ENCODE data around the gene GAST. TPM values are rescaled to one million over a fixed set of nuclear protein-coding genes. Genes with fewer than 3 reads are reported as not detected.

The GAST gene
- total and polyA plus RNA-seq, 2 of the 13 experiments (the other 11 are each of a cell fraction or from before 2014, with no cell fraction given): 0.32 to 0.42 TPM

GRCh38 chr17:41688641-41689496 is 23.3 kb upstream of the GAST start, which contains the start of gene EIF1 (continued):
- TF ChIP-seq THAP9 (CRISPR knock-in tag; IDR thresholded peaks at IDR 0.05; ENCODE audit: borderline replicate concordance) (peak; percentile 97), ZNF343 (CRISPR knock-in tag; IDR thresholded peaks at IDR 0.05) (peak; percentile 98), ATM (IDR thresholded peaks at IDR 0.05; ENCODE audit: borderline replicate concordance) (no peak), SNAPC2 (CRISPR knock-in tag; IDR thresholded peaks at IDR 0.05) (no peak), ZNF138 (CRISPR knock-in tag; IDR thresholded peaks at IDR 0.05; ENCODE audit: low read depth) (peak; percentile 97), SMARCE1 (IDR thresholded peaks at IDR 0.05; ENCODE audit: borderline replicate concordance) (no peak), GATA4 (IDR thresholded peaks at IDR 0.05; ENCODE audit: borderline replicate concordance, low read depth) (peak; percentile 58), TCF7 (IDR thresholded peaks at IDR 0.05; ENCODE audit: low read depth) (no peak), ZNF232 (CRISPR knock-in tag; IDR thresholded peaks at IDR 0.05; ENCODE audit: borderline replicate concordance) (peak; percentile 15; the same call in 1 of the 2 replicates), TBX2 (CRISPR knock-in tag; IDR thresholded peaks at IDR 0.05; ENCODE audit: borderline replicate concordance) (peak; percentile 93), CENPX (CRISPR knock-in tag; IDR thresholded peaks at IDR 0.05) (no peak), TCF7L2 (IDR thresholded peaks at IDR 0.05; ENCODE audit: low read depth, low read length) (no peak), ZNF510 (CRISPR knock-in tag; IDR thresholded peaks at IDR 0.05; ENCODE audit: low read depth) (peak; percentile 99), MLLT10 (CRISPR knock-in tag; IDR thresholded peaks at IDR 0.05) (0 out of 2 replicates have a peak, but pooled peaks have one; percentile 63), ZBTB42 (CRISPR knock-in tag; IDR thresholded peaks at IDR 0.05) (peak; percentile 96), HOXA5 (CRISPR knock-in tag; IDR thresholded peaks at IDR 0.05) (no peak; the same call in none of the 2 replicates), ZSCAN29 (CRISPR knock-in tag; conservative IDR thresholded peaks at IDR 0.05) (peak; percentile 80; the same call in 1 of the 2 replicates), E2F5 (CRISPR knock-in tag; conservative IDR thresholded peaks at IDR 0.05) (peak; percentile 10; the same call in 1 of the 2 replicates), ZNF30 (CRISPR knock-in tag; IDR thresholded peaks at IDR 0.05) (no peak; the same call in 1 of the 2 replicates), ZNF292 (CRISPR knock-in tag; IDR thresholded peaks at IDR 0.05; ENCODE audit: borderline replicate concordance, low read depth) (peak; percentile 46; the same call in 1 of the 2 replicates), MAZ (IDR thresholded peaks at IDR 0.05; ENCODE audit: borderline replicate concordance, low read depth, low read length) (peak; percentile 97), MAZ (CRISPR knock-in tag; IDR thresholded peaks at IDR 0.05; ENCODE audit: low read depth) (peak; percentile 97), ZNF709 (CRISPR knock-in tag; IDR thresholded peaks at IDR 0.05) (peak; percentile 93; the same call in 1 of the 2 replicates), SRSF1 (optimal IDR thresholded peaks at IDR 0.05; ENCODE audit: low read depth, low read length) (peak; percentile 99)

Data from HepG2 (cell line).